Keratinocyte (primary cell): Measurements from ENCODE around the gene BATF2. TPM values are rescaled to one million over a fixed set of nuclear protein-coding genes. Genes with fewer than 3 reads are reported as not detected.

ENCODE experiments used
- DNase-seq: peaks from one replicate; pipeline ENCODE4 v3.0.0-alpha.2; 2011; ENCODE audit warnings: low read depth, missing footprints, low spot score
- FAIRE-seq: peaks from 2 replicates; lab custom pipeline; 2011; peaks lifted over from hg19 to GRCh38; lab: Jason Lieb, UNC
- H2AFZ ChIP-seq: 2 replicates; pipeline ENCODE4 v1.6.0; 2012; ENCODE audit warnings: low read length, control low read depth, inconsistent platforms; ENCODE audit not compliant: control insufficient read depth
- H3K27ac ChIP-seq: 2 replicates; pipeline ENCODE4 v1.5.1; 2011; ENCODE audit warnings: low read length; ENCODE audit not compliant: control insufficient read depth, insufficient read depth
- H3K27me3 ChIP-seq: 3 replicates; pipeline ENCODE4 v1.6.0; 2011; ENCODE audit warnings: low read length; ENCODE audit not compliant: control insufficient read depth, insufficient read depth; ENCODE audit errors: extremely low read depth
- H3K36me3 ChIP-seq, 2 experiments: 2 replicates in 1 of 2; 3 replicates in 1 of 2; pipeline ENCODE4 v1.5.1; 2011; ENCODE audit warnings: low read length in 2 of 2, mild to moderate bottlenecking in 1 of 2; ENCODE audit not compliant: control insufficient read depth in 2 of 2, insufficient read depth in 2 of 2; ENCODE audit errors: extremely low read depth in 1 of 2
- H3K4me1 ChIP-seq: 3 replicates; pipeline ENCODE4 v1.5.1; 2011; ENCODE audit warnings: low read length; ENCODE audit not compliant: control insufficient read depth, insufficient read depth; ENCODE audit errors: extremely low read depth
- H3K4me2 ChIP-seq: 3 replicates; pipeline ENCODE4 v1.6.0; 2011; ENCODE audit warnings: low read depth, low read length; ENCODE audit not compliant: control insufficient read depth, insufficient read depth; ENCODE audit errors: extremely low read depth
- H3K4me3 ChIP-seq, 3 experiments: fragments of 200-600 bp in 1 of 3; sonication (generic) in 1 of 3; 2 replicates in 2 of 3; 3 replicates in 1 of 3; pipeline ENCODE4 v1.5.1; 2011 to 2016; ENCODE audit warnings: low read length in 3 of 3, mild to moderate bottlenecking in 3 of 3, control low read depth in 2 of 3, inconsistent platforms in 1 of 3, low read depth in 1 of 3, mixed read lengths in 1 of 3, mixed run types in 1 of 3, moderate library complexity in 1 of 3; ENCODE audit not compliant: control insufficient read depth in 2 of 3, insufficient read depth in 2 of 3; ENCODE audit errors: extremely low read depth in 1 of 3
- H3K79me2 ChIP-seq: 2 replicates; pipeline ENCODE4 v1.6.0; 2012; ENCODE audit warnings: low read length; ENCODE audit not compliant: control insufficient read depth, insufficient read depth
- H3K9ac ChIP-seq: 3 replicates; pipeline ENCODE4 v1.6.0; 2011; ENCODE audit warnings: low read length; ENCODE audit not compliant: control insufficient read depth, insufficient read depth; ENCODE audit errors: extremely low read depth
- H3K9me1 ChIP-seq: 3 replicates; pipeline ENCODE4 v1.6.0; 2011; ENCODE audit warnings: low read length; ENCODE audit not compliant: control insufficient read depth, insufficient read depth; ENCODE audit errors: extremely low read depth
- H3K9me3 ChIP-seq: 2 replicates; pipeline ENCODE4 v1.5.1; 2012; ENCODE audit warnings: low read depth, low read length; ENCODE audit not compliant: control insufficient read depth
- H4K20me1 ChIP-seq: 3 replicates; pipeline ENCODE4 v1.6.0; 2011; ENCODE audit warnings: low read length; ENCODE audit not compliant: control insufficient read depth, insufficient read depth; ENCODE audit errors: extremely low read depth
- EZH2 ChIP-seq: IDR thresholded peaks from one replicate; pipeline ENCODE4 v1.6.1; 2012; ENCODE audit warnings: inconsistent platforms, mild to moderate bottlenecking, low read length, moderate library complexity
- dilution Hi-C: fragments of 300-500 bp; cut with MboI; formaldehyde crosslinking; loops from one replicate; pipeline ENCODE4 v1.7.0; 2020; ENCODE audit warnings: low sequenced_read_pairs; ENCODE audit not compliant: extremely low pct_ligation_motif_present
- polyA plus RNA-seq, 5 experiments: library from polyadenylated mRNA; depleted of rRNA in 3 of 5; stranded (reverse) in 3 of 5; stranded (forward) in 1 of 5; unstranded in 1 of 5; fragments of >200 nt; gene quantifications; 1 replicate in 1 of 5; 2 replicates in 3 of 5; 3 replicates in 1 of 5; pipeline versions ENCODE4 v1.2.1 to v1.2.3, GENCODE V29; 2011 to 2012; ENCODE audit warnings: missing spikeins in 2 of 5, low read depth in 1 of 5, low replicate concordance in 1 of 5
- TF ChIP-seq, protein P1 (sequence below), 3 experiments: IDR thresholded peaks in 1 of 3; conservative IDR thresholded peaks in 1 of 3; optimal IDR thresholded peaks in 1 of 3; 2 replicates in 2 of 3; 3 replicates in 1 of 3; pipeline versions ENCODE3 to v1.5.1; 2011; ENCODE audit warnings: low read length in 3 of 3, mild to moderate bottlenecking in 3 of 3, moderate library complexity in 2 of 3, control low read depth in 1 of 3, inconsistent platforms in 1 of 3; ENCODE audit not compliant: insufficient read depth in 2 of 3; ENCODE audit errors: extremely low read depth in 1 of 3

BATF2 gene
- polyA plus RNA-seq, 1 donor (not counting 4 experiments of a cell fraction or from before 2014, with no cell fraction given): 0.10 TPM

DNA sequence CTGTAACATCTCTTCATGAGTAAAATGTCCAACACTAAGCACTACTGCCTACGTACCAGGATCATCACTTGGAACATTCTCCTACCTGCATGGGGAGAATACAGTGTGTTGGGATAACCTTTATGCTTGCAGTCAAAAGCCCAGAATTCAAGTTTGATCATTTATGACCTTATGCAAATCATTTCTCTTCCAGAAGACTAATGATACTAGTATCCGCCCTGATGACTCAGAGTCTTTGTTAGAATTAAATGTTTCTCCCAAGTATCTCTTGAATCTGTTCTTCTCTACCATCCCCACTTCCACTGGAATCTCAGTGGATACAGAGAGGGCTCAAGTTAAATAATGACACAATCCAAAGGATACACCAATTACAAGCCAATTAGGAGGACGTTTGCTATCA is 37.3 kb downstream of the BATF2 start:
- DNase-seq (no peak), FAIRE-seq (peak; percentile 41)
- Histone ChIP-seq H3K27ac (no peak overlapping the region), H3K4me2 (peak overlapping the region; percentile 0), H3K4me3 (no peak overlapping the region), H3K9ac (no peak overlapping the region), H3K79me2 (no peaks in the 10 kb centered on the region), H2AFZ (no peak overlapping the region), H3K9me1 (no peaks in the 10 kb centered on the region), H3K4me1 (peaks cover 17% of the 10 kb centered on the region), H3K27me3 (no peaks in the 10 kb centered on the region), H3K9me3 (no peaks in the 10 kb centered on the region), H3K36me3 (no peaks in the 10 kb centered on the region), H4K20me1 (no peaks in the 10 kb centered on the region)
- dilution Hi-C loops: no loop called here
- TF ChIP-seq, protein P1, sequence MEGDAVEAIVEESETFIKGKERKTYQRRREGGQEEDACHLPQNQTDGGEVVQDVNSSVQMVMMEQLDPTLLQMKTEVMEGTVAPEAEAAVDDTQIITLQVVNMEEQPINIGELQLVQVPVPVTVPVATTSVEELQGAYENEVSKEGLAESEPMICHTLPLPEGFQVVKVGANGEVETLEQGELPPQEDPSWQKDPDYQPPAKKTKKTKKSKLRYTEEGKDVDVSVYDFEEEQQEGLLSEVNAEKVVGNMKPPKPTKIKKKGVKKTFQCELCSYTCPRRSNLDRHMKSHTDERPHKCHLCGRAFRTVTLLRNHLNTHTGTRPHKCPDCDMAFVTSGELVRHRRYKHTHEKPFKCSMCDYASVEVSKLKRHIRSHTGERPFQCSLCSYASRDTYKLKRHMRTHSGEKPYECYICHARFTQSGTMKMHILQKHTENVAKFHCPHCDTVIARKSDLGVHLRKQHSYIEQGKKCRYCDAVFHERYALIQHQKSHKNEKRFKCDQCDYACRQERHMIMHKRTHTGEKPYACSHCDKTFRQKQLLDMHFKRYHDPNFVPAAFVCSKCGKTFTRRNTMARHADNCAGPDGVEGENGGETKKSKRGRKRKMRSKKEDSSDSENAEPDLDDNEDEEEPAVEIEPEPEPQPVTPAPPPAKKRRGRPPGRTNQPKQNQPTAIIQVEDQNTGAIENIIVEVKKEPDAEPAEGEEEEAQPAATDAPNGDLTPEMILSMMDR (optimal IDR thresholded peaks at IDR 0.05 in 1 of 3, IDR thresholded peaks at IDR 0.05 in 1 of 3, conservative IDR thresholded peaks at IDR 0.05 in 1 of 3; ENCODE audit: extremely low read depth in 1 of 3, insufficient read depth in 2 of 3, low read length in 3 of 3): no peak
- no peak for TF ChIP-seq EZH2

GRCh38 chr11:64954201-64954600 is 42.6 kb downstream of the BATF2 start:
- dilution Hi-C loops: no loop called here
- Histone ChIP-seq H2AFZ (no peak overlapping the region), H3K9me3 (no peaks in the 10 kb centered on the region), H3K4me1 (peaks cover 1% of the 10 kb centered on the region), H3K79me2 (no peaks in the 10 kb centered on the region), H3K9me1 (no peaks in the 10 kb centered on the region), H3K9ac (no peak overlapping the region), H3K27ac (no peak overlapping the region), H3K4me3 (no peak overlapping the region), H4K20me1 (no peaks in the 10 kb centered on the region), H3K27me3 (no peaks in the 10 kb centered on the region), H3K4me2 (no peak overlapping the region), H3K36me3 (no peaks in the 10 kb centered on the region)
- FAIRE-seq: no peak
- no peak for DNase-seq
- TF ChIP-seq EZH2: no peak
- TF ChIP-seq, protein P1 (optimal IDR thresholded peaks at IDR 0.05 in 1 of 3, IDR thresholded peaks at IDR 0.05 in 1 of 3, conservative IDR thresholded peaks at IDR 0.05 in 1 of 3; ENCODE audit: extremely low read depth in 1 of 3, insufficient read depth in 2 of 3, low read length in 3 of 3): no peak
